Endothelial cell of umbilical vein (primary cell): ENCODE measurements around the gene CNTNAP4. TPM values are rescaled to one million over a fixed set of nuclear protein-coding genes. Genes with fewer than 3 reads are reported as not detected.

ENCODE experiments used
- BruUV-seq: library from RNA; stranded (reverse); fragments of 400-500 nt; replicated peaks from 2 replicates; lab custom pipeline; 2021; lab: Mats Ljungman, UMichigan
- CTCF ChIA-PET: fragments of 300-600, 350-600 bp; sonication (Branson Sonifier 250); formaldehyde crosslinking; loops from one replicate; lab custom pipeline; 2021; ENCODE audit warnings: antibody characterized with exemption, inconsistent platforms; lab: Charles Lee
- POLR2A ChIA-PET: fragments of 300-600, 350-600 bp; sonication (Branson Sonifier 250); formaldehyde crosslinking; loops from one replicate; lab custom pipeline; 2021; ENCODE audit warnings: antibody characterized with exemption, inconsistent platforms; lab: Charles Lee
- DNase-seq: peaks from one replicate; pipeline ENCODE4 v3.0.0-alpha.2; 2011; ENCODE audit warnings: low read depth, low spot score
- FAIRE-seq: peaks from 2 replicates; lab custom pipeline; 2011; peaks lifted over from hg19 to GRCh38; lab: Jason Lieb, UNC
- H2AFZ ChIP-seq: 2 replicates; pipeline ENCODE4 v1.6.0; 2012; ENCODE audit warnings: low read depth, low read length, control low read depth, inconsistent platforms
- H3K27ac ChIP-seq: 2 replicates; pipeline ENCODE4 v1.5.1; 2011; ENCODE audit warnings: low read depth, mild to moderate bottlenecking, control low read depth, low read length, moderate library complexity; ENCODE audit not compliant: insufficient read depth
- H3K27me3 ChIP-seq, 2 experiments: 2 replicates each; pipeline versions ENCODE4 v1.6.0 to v1.6.1; 2011; ENCODE audit warnings: low read length in 2 of 2, mixed read lengths in 1 of 2; ENCODE audit not compliant: control insufficient read depth in 2 of 2, insufficient read depth in 2 of 2
- H3K36me3 ChIP-seq, 2 experiments: 2 replicates in 1 of 2; 3 replicates in 1 of 2; pipeline ENCODE4 v1.5.1; 2011; ENCODE audit warnings: low read length in 2 of 2, mild to moderate bottlenecking in 1 of 2, moderate library complexity in 1 of 2; ENCODE audit not compliant: control insufficient read depth in 2 of 2, insufficient read depth in 2 of 2; ENCODE audit errors: extremely low read depth in 1 of 2
- H3K4me1 ChIP-seq: 3 replicates; pipeline ENCODE4 v1.5.1; 2011; ENCODE audit warnings: mild to moderate bottlenecking, low read length; ENCODE audit not compliant: control insufficient read depth, insufficient read depth; ENCODE audit errors: extremely low read depth
- H3K4me2 ChIP-seq: 2 replicates; pipeline ENCODE4 v1.6.1; 2011; ENCODE audit warnings: low read length, control low read depth, mixed read lengths; ENCODE audit not compliant: insufficient read depth
- H3K4me3 ChIP-seq, 3 experiments: fragments of 200-600 bp in 1 of 3; sonication (generic), shearing (Covaris generic) in 1 of 3; replicated peaks in 1 of 3; 2 replicates each; pipeline ENCODE4 v1.5.1; 2011 to 2016; ENCODE audit warnings: control low read depth in 3 of 3, low read length in 3 of 3, mild to moderate bottlenecking in 2 of 3, inconsistent platforms in 1 of 3, low read depth in 1 of 3, moderate library complexity in 1 of 3; ENCODE audit not compliant: insufficient read depth in 1 of 3
- H3K79me2 ChIP-seq: 2 replicates; pipeline ENCODE4 v1.6.0; 2012; ENCODE audit warnings: low read length, inconsistent platforms; ENCODE audit not compliant: control insufficient read depth, insufficient read depth
- H3K9ac ChIP-seq: replicated peaks from 2 replicates; pipeline ENCODE3; 2011; ENCODE audit warnings: low read length, control low read depth; ENCODE audit not compliant: insufficient read depth; ENCODE audit errors: extremely low read depth
- H3K9me1 ChIP-seq: replicated peaks from 3 replicates; pipeline ENCODE4 v1.6.0; 2011; ENCODE audit warnings: mild to moderate bottlenecking, low read length; ENCODE audit not compliant: control insufficient read depth, insufficient read depth; ENCODE audit errors: extremely low read depth
- H3K9me3 ChIP-seq: replicated peaks from 2 replicates; pipeline ENCODE4 v1.5.1; 2012; ENCODE audit warnings: low read length, inconsistent platforms; ENCODE audit not compliant: control insufficient read depth, insufficient read depth
- H4K20me1 ChIP-seq: replicated peaks from 2 replicates; pipeline ENCODE3; 2011; ENCODE audit warnings: mild to moderate bottlenecking, low read length; ENCODE audit not compliant: control insufficient read depth, insufficient read depth; ENCODE audit errors: extremely low read depth
- EZH2 ChIP-seq: IDR thresholded peaks from 2 replicates; pipeline ENCODE4 v1.6.1; 2012; ENCODE audit warnings: borderline replicate concordance, low read depth, mild to moderate bottlenecking, moderate library complexity, low read length, inconsistent platforms; ENCODE audit not compliant: severe bottlenecking
- GATA2 ChIP-seq: IDR thresholded peaks from 2 replicates; pipeline ENCODE4 v1.7.0; 2011; ENCODE audit warnings: low read depth, mild to moderate bottlenecking, moderate library complexity, mixed read lengths, low read length; ENCODE audit not compliant: insufficient read length, insufficient read depth
- JUN ChIP-seq: IDR thresholded peaks from 2 replicates; pipeline ENCODE4 v1.6.1; 2011; ENCODE audit warnings: borderline replicate concordance, low read depth; ENCODE audit not compliant: insufficient read length, insufficient read depth
- POLR2A ChIP-seq: IDR thresholded peaks from 2 replicates; pipeline ENCODE4 v1.6.1; 2012; ENCODE audit warnings: low read depth, mild to moderate bottlenecking, control low read depth, low read length
- POLR2AphosphoS5 ChIP-seq: IDR thresholded peaks from 2 replicates; pipeline ENCODE4 v1.6.1; 2012; ENCODE audit warnings: low read depth, mild to moderate bottlenecking, control low read depth, low read length, moderate library complexity; ENCODE audit not compliant: insufficient read depth
- dilution Hi-C: fragments of 300-500 bp; cut with MboI; formaldehyde crosslinking; loops from one replicate; pipeline ENCODE4 v1.15.0; 2019; ENCODE audit warnings: low sequenced_read_pairs; ENCODE audit not compliant: extremely low pct_ligation_motif_present
- intact Hi-C: fragments of 100-400 bp; cut with micrococcal nuclease; formaldehyde crosslinking; loops from one replicate; pipeline ENCODE4 v1.10.0; 2022
- polyA plus RNA-seq, 4 experiments: library from polyadenylated mRNA; depleted of rRNA in 3 of 4; stranded (reverse) in 3 of 4; unstranded in 1 of 4; fragments of >200 nt; gene quantifications; 2 replicates each; pipeline versions ENCODE4 v1.2.1 to v1.2.3, GENCODE V29; 2011 to 2012; ENCODE audit warnings: missing spikeins in 1 of 4
- total RNA-seq: library from RNA; stranded (reverse); gene quantifications from 2 replicates; pipeline ENCODE4 v1.2.3, GENCODE V29; 2021
- TF ChIP-seq, protein P1 (sequence below): IDR thresholded peaks from 2 replicates; pipeline ENCODE4 v1.6.1; 2011; ENCODE audit not compliant: insufficient read depth, insufficient read length

CNTNAP4 gene
- total and polyA plus RNA-seq, 2 donors (not counting 3 experiments of a cell fraction or from before 2014, with no cell fraction given) = not detected

DNA sequence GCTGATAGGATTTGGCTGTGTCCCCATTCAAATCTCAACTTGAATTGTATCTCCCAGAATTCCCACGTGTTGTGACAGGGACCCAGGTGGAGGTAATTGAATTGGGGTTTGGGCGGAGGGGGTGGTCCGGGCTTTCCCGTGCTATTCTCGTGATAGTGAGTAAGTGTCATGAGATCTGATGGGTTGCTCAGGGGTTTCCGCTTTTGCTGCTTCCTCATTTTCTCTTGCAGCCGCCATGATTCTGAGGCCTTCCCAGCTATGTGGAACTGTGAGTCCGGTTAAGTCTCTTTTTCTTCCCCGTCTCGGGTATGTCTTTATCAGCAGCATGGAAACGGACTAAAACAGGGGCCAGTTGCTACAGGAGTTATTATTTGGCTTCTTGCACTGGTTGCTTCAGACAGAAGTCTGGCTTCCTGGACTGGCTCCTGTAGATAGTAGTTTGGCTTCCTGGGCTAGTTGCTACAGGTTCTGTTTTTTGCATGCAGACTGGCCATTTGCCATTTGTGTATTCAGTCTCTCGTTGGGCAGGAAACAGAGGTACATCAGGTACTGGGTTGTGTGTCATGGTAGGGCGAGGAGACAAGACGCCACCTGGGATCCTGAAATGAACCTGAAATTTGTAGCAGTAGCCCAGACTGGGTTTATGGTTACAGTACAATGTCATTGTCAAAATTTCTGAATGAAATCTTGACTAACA, 32.6 kb downstream of the CNTNAP4 start:
- no peak for DNase-seq
- Histone ChIP-seq H3K27me3 (no peaks in the 10 kb centered on the region), H3K4me2 (no peak overlapping the region), H3K27ac (no peak overlapping the region), H2AFZ (no peak overlapping the region), H3K4me3 (no peak overlapping the region), H3K79me2 (no peaks in the 10 kb centered on the region), H3K4me1 (no peaks in the 10 kb centered on the region), H4K20me1 (no peaks in the 10 kb centered on the region), H3K9me1 (no peaks in the 10 kb centered on the region), H3K36me3 (no peaks in the 10 kb centered on the region), H3K9ac (no peak overlapping the region), H3K9me3 (no peaks in the 10 kb centered on the region)
- ChIA-PET POLR2A (no interaction called here), CTCF (no interaction called here)
- dilution Hi-C loops (no loop called here), intact Hi-C loops (no loop called here)
- no peak for TF ChIP-seq EZH2
- no peak for TF ChIP-seq JUN
- TF ChIP-seq, protein P1, sequence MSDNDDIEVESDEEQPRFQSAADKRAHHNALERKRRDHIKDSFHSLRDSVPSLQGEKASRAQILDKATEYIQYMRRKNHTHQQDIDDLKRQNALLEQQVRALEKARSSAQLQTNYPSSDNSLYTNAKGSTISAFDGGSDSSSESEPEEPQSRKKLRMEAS = no peak
- FAIRE-seq = no peak
- BruUV-seq = no TSS peak

DNA sequence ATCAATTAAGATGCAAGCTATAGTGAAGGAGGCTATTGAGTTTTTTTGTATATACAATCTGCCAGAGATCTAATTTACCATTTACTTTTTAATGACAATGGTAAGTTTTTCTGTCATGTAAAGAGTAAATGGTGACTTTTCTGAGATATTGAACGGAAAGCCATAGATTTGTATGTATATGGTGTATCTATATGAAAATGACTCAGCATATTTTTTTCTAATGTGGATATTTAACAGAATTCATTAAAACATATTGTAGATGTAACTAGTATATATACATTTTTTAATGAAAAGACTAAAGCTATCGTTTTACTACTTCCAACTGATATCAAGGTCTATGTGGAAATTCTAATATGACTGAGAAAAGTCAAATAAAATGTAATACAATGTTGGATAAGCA, 34.1 kb downstream of the CNTNAP4 start:
- dilution Hi-C loops (no loop called here), intact Hi-C loops (no loop called here)
- ChIA-PET POLR2A (no interaction called here), CTCF (no interaction called here)
- Histone ChIP-seq H3K9me3 (peaks cover 1% of the 10 kb centered on the region), H3K79me2 (no peaks in the 10 kb centered on the region), H3K9ac (no peak overlapping the region), H3K4me2 (no peak overlapping the region), H3K27me3 (no peaks in the 10 kb centered on the region), H3K4me3 (no peak overlapping the region), H4K20me1 (no peaks in the 10 kb centered on the region), H3K9me1 (no peaks in the 10 kb centered on the region), H2AFZ (no peak overlapping the region), H3K36me3 (no peaks in the 10 kb centered on the region), H3K27ac (no peak overlapping the region), H3K4me1 (no peaks in the 10 kb centered on the region)
- TF ChIP-seq POLR2AphosphoS5 = no peak
- no peak for TF ChIP-seq POLR2A
- TF ChIP-seq EZH2 = no peak
- no peak for TF ChIP-seq GATA2
- BruUV-seq = no TSS peak
- DNase-seq = no peak
- FAIRE-seq = no peak
